ENCODE results near the gene SYNGR2. TPM values are rescaled to one million over a fixed set of nuclear protein-coding genes. Genes with fewer than 3 reads are reported as not detected.

SYNGR2 gene
- total and polyA plus RNA-seq, 9 of the 15 experiments (the other 6 are each of a cell fraction or from before 2014, with no cell fraction given): 1.4 to 173 (median 87.8) TPM

DNA sequence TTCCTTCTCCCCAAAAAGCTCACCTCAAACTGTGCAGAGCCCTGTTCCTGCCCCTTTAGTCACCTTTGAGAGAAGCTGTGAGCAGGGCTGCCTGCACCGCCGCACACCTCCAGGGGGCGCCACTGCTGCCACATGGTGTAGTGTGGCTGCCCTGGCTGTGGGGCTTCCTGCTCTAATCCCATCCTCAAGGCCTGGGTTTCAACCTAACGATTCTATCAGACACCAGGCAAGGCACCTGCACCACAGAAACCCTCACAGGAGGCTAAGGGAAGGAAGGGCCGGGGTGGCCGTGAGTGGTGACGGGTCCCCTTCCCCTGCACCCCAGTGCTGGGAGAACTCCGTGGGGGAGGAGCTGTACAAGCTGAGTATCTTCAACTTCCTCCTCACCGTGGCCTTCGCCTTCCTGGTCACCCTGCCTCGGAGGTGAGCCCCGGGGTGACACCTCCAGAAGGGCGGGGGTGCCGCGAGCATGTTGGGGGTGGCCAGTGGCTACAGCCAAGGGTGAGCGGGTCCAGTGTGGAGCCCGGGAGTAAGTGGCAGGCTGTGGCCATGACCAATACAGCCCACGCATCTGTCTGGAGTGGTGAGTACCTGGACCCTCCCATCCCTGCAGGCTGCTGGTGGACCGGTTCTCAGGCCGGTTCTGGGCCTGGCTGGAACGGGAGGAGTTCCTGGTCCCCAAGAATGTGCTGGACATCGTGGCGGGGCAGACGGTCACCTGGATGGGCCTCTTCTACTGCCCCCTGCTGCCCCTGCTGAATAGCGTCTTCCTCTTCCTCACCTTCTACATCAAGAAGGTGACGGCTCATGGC lies 30.8 kb upstream of the SYNGR2 start (continued):
- TF ChIP-seq, protein P1, sequence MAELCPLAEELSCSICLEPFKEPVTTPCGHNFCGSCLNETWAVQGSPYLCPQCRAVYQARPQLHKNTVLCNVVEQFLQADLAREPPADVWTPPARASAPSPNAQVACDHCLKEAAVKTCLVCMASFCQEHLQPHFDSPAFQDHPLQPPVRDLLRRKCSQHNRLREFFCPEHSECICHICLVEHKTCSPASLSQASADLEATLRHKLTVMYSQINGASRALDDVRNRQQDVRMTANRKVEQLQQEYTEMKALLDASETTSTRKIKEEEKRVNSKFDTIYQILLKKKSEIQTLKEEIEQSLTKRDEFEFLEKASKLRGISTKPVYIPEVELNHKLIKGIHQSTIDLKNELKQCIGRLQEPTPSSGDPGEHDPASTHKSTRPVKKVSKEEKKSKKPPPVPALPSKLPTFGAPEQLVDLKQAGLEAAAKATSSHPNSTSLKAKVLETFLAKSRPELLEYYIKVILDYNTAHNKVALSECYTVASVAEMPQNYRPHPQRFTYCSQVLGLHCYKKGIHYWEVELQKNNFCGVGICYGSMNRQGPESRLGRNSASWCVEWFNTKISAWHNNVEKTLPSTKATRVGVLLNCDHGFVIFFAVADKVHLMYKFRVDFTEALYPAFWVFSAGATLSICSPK (IDR thresholded peaks at IDR 0.05; ENCODE audit: borderline replicate concordance): no peak
- TF ChIP-seq MAFG (tag; conservative IDR thresholded peaks at IDR 0.05): no peak
- TF ChIP-seq ZNF695 (CRISPR knock-in tag; IDR thresholded peaks at IDR 0.05): no peak
- 0 out of 2 replicates have a peak, but pooled peaks have one; percentile 37 for TF ChIP-seq MECOM (CRISPR knock-in tag; IDR thresholded peaks at IDR 0.05)
- TF ChIP-seq, protein P2, sequence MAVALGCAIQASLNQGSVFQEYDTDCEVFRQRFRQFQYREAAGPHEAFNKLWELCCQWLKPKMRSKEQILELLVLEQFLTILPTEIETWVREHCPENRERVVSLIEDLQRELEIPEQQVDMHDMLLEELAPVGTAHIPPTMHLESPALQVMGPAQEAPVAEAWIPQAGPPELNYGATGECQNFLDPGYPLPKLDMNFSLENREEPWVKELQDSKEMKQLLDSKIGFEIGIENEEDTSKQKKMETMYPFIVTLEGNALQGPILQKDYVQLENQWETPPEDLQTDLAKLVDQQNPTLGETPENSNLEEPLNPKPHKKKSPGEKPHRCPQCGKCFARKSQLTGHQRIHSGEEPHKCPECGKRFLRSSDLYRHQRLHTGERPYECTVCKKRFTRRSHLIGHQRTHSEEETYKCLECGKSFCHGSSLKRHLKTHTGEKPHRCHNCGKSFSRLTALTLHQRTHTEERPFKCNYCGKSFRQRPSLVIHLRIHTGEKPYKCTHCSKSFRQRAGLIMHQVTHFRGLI (CRISPR knock-in tag; IDR thresholded peaks at IDR 0.05): no peak
- TF ChIP-seq HLTF (IDR thresholded peaks at IDR 0.05): 0 out of 2 replicates have a peak, but pooled peaks have one; percentile 11
- TF ChIP-seq, protein P3, sequence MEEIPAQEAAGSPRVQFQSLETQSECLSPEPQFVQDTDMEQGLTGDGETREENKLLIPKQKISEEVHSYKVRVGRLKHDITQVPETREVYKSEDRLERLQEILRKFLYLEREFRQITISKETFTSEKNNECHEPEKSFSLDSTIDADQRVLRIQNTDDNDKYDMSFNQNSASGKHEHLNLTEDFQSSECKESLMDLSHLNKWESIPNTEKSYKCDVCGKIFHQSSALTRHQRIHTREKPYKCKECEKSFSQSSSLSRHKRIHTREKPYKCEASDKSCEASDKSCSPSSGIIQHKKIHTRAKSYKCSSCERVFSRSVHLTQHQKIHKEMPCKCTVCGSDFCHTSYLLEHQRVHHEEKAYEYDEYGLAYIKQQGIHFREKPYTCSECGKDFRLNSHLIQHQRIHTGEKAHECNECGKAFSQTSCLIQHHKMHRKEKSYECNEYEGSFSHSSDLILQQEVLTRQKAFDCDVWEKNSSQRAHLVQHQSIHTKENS (CRISPR knock-in tag; IDR thresholded peaks at IDR 0.05): no peak
- TF ChIP-seq ZBTB7A (IDR thresholded peaks at IDR 0.05; ENCODE audit: borderline replicate concordance, control insufficient read depth, low read depth, low read length): no peak; the same call in 1 of the 2 replicates
- no peak for TF ChIP-seq ZNF778 (CRISPR knock-in tag; IDR thresholded peaks at IDR 0.05)
- TF ChIP-seq PML (IDR thresholded peaks at IDR 0.05; ENCODE audit: low read length): no peak
- TF ChIP-seq, protein P4, sequence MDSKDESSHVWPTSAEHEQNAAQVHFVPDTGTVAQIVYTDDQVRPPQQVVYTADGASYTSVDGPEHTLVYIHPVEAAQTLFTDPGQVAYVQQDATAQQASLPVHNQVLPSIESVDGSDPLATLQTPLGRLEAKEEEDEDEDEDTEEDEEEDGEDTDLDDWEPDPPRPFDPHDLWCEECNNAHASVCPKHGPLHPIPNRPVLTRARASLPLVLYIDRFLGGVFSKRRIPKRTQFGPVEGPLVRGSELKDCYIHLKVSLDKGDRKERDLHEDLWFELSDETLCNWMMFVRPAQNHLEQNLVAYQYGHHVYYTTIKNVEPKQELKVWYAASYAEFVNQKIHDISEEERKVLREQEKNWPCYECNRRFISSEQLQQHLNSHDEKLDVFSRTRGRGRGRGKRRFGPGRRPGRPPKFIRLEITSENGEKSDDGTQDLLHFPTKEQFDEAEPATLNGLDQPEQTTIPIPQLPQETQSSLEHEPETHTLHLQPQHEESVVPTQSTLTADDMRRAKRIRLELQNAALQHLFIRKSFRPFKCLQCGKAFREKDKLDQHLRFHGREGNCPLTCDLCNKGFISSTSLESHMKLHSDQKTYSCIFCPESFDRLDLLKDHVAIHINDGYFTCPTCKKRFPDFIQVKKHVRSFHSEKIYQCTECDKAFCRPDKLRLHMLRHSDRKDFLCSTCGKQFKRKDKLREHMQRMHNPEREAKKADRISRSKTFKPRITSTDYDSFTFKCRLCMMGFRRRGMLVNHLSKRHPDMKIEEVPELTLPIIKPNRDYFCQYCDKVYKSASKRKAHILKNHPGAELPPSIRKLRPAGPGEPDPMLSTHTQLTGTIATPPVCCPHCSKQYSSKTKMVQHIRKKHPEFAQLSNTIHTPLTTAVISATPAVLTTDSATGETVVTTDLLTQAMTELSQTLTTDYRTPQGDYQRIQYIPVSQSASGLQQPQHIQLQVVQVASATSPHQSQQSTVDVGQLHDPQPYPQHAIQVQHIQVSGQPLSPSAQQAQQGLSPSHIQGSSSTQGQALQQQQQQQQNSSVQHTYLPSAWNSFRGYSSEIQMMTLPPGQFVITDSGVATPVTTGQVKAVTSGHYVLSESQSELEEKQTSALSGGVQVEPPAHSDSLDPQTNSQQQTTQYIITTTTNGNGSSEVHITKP (IDR thresholded peaks at IDR 0.05; ENCODE audit: partially characterized antibody): peak; percentile 47
- no peak for TF ChIP-seq PHB2 (IDR thresholded peaks at IDR 0.05; ENCODE audit: low read depth)
- TF ChIP-seq, protein P5, sequence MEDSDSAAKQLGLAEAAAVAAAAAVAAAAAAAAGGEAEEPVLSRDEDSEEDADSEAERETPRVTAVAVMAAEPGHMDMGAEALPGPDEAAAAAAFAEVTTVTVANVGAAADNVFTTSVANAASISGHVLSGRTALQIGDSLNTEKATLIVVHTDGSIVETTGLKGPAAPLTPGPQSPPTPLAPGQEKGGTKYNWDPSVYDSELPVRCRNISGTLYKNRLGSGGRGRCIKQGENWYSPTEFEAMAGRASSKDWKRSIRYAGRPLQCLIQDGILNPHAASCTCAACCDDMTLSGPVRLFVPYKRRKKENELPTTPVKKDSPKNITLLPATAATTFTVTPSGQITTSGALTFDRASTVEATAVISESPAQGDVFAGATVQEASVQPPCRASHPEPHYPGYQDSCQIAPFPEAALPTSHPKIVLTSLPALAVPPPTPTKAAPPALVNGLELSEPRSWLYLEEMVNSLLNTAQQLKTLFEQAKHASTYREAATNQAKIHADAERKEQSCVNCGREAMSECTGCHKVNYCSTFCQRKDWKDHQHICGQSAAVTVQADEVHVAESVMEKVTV (CRISPR knock-in tag; IDR thresholded peaks at IDR 0.05): no peak

Measured in K562 (cell line).